HG02884 (cell line): ENCODE measurements around the gene DPYSL4.
A peak's percentile ranks its signal among the peaks of the same experiment; 100 is the strongest.

Experiments
- ATAC-seq: cut with Tn5 transposase; IDR thresholded peaks from one replicate; pipeline ENCODE4 v1.9.1; 2021; ENCODE audit warnings: mild to moderate bottlenecking, moderate library complexity; ENCODE audit not compliant: unreplicated experiment

DPYSL4 gene

GRCh38 chr10:132176623-132177500 is 9.9 kb upstream of the DPYSL4 start:
- no peak for ATAC-seq

GRCh38 chr10:132178046-132178445 is 8.7 kb upstream of the DPYSL4 start:
- ATAC-seq: no peak

- ATAC-seq: no peak
Observed at GRCh38 chr10:132178672-132179545, 7.8 kb upstream of the DPYSL4 start.

- no peak for ATAC-seq
Observed at GRCh38 chr10:132179551-132180392, 7.0 kb upstream of the DPYSL4 start.

GRCh38 chr10:132180736-132181135 is 6.0 kb upstream of the DPYSL4 start:
- no peak for ATAC-seq

- no peak for ATAC-seq
Observed at GRCh38 chr10:132181691-132182425, 4.9 kb upstream of the DPYSL4 start.

GRCh38 chr10:132182591-132182990 is 4.2 kb upstream of the DPYSL4 start:
- ATAC-seq: no peak

GRCh38 chr10:132183046-132183445 is 3.7 kb upstream of the DPYSL4 start:
- no peak for ATAC-seq

GRCh38 chr10:132184816-132185593 is 1.7 kb upstream of the DPYSL4 start:
- ATAC-seq: no peak

- ATAC-seq: no peak
Observed at GRCh38 chr10:132185601-132186487, 904 bp upstream of the DPYSL4 start.

- ATAC-seq: peak; percentile 12
Observed at GRCh38 chr10:132187430-132188138, 836 bp downstream of the DPYSL4 start.

- ATAC-seq: no peak
Observed at GRCh38 chr10:132188331-132188730, 1.6 kb downstream of the DPYSL4 start.

- no peak for ATAC-seq
Observed at GRCh38 chr10:132189016-132189415, 2.3 kb downstream of the DPYSL4 start.

GRCh38 chr10:132189810-132190422 is 3.2 kb downstream of the DPYSL4 start:
- no peak for ATAC-seq

- no peak for ATAC-seq
Observed at GRCh38 chr10:132192076-132192975, 5.6 kb downstream of the DPYSL4 start.

- ATAC-seq: no peak
Observed at GRCh38 chr10:132192991-132193665, 6.4 kb downstream of the DPYSL4 start.
